HEK293T (cell line): Measurements from ENCODE around the gene ZDHHC1.

Experiments
- FOXM1 ChIP-seq: fragments of 450-650 bp; IDR thresholded peaks from 2 replicates; pipeline ENCODE4 v1.6.1; 2017; ENCODE audit warnings: mild to moderate bottlenecking, borderline replicate concordance
- HDGF ChIP-seq: fragments of 450-650 bp; IDR thresholded peaks from 2 replicates; pipeline ENCODE4 v1.6.1; 2017; ENCODE audit warnings: antibody characterized with exemption, borderline replicate concordance
- LEF1 ChIP-seq: fragments of 450-650 bp; IDR thresholded peaks from 2 replicates; pipeline ENCODE4 v1.6.1; 2017; ENCODE audit warnings: mild to moderate bottlenecking, borderline replicate concordance

DNA sequence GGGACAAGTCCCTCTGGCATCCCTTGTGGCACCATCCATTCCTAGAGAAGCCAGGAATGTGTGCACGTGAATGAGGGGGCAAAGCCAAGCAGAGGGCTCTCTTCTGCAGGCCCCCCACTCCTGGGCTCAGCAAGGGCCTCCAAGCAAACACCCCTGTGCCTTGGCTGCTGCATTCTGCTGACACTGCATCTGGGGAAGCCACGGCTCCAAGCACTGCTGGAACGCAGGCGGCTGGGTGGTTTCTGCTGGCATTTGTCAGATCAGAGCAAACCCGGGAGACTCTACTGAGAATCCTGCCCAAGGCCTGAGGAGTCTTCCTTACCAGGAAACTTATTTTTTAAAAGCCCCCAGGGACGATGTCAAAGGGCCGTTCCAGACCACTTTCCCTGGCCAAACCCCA is 41.3 kb upstream of the ZDHHC1 start:
- TF ChIP-seq HDGF, result no peak
- no peak for TF ChIP-seq FOXM1
- no peak for TF ChIP-seq LEF1
